ENCODE data around the gene GABRG3.

Gene GABRG3

GRCh38 chr15:27383726-27384125 lies 412.7 kb downstream of the GABRG3 start:
- TF ChIP-seq REST (IDR thresholded peaks at IDR 0.05; ENCODE audit: insufficient read depth in 1 of 2, low read depth in 2 of 2, low read length in 2 of 2) (no peak), TAF1 (IDR thresholded peaks at IDR 0.05; ENCODE audit: borderline replicate concordance, insufficient read depth, low read length) (no peak), SIN3A (IDR thresholded peaks at IDR 0.05; ENCODE audit: borderline replicate concordance, insufficient read depth, low read length) (no peak), FOXP2 (optimal IDR thresholded peaks at IDR 0.05; ENCODE audit: borderline replicate concordance, extremely low read depth, extremely low read length, insufficient read depth) (no peak), POLR2AphosphoS5 (IDR thresholded peaks at IDR 0.05; ENCODE audit: low read depth, low read length) (no peak)

- no peak for TF ChIP-seq TAF1 (IDR thresholded peaks at IDR 0.05; ENCODE audit: borderline replicate concordance, insufficient read depth, low read length)
- TF ChIP-seq REST (IDR thresholded peaks at IDR 0.05; ENCODE audit: insufficient read depth in 1 of 2, low read depth in 2 of 2, low read length in 2 of 2), result no peak
- TF ChIP-seq SIN3A (IDR thresholded peaks at IDR 0.05; ENCODE audit: borderline replicate concordance, insufficient read depth, low read length), result no peak
- TF ChIP-seq FOXP2 (optimal IDR thresholded peaks at IDR 0.05; ENCODE audit: borderline replicate concordance, extremely low read depth, extremely low read length, insufficient read depth), result no peak
- no peak for TF ChIP-seq POLR2AphosphoS5 (IDR thresholded peaks at IDR 0.05; ENCODE audit: low read depth, low read length)
These were observed 421.2 kb downstream of the GABRG3 start for GRCh38 chr15:27392163-27392562.

- TF ChIP-seq SIN3A (IDR thresholded peaks at IDR 0.05; ENCODE audit: borderline replicate concordance, insufficient read depth, low read length), result no peak
- TF ChIP-seq TAF1 (IDR thresholded peaks at IDR 0.05; ENCODE audit: borderline replicate concordance, insufficient read depth, low read length), result no peak
- TF ChIP-seq FOXP2 (optimal IDR thresholded peaks at IDR 0.05; ENCODE audit: borderline replicate concordance, extremely low read depth, extremely low read length, insufficient read depth), result no peak
- no peak for TF ChIP-seq POLR2AphosphoS5 (IDR thresholded peaks at IDR 0.05; ENCODE audit: low read depth, low read length)
- TF ChIP-seq REST (IDR thresholded peaks at IDR 0.05; ENCODE audit: insufficient read depth in 1 of 2, low read depth in 2 of 2, low read length in 2 of 2), result no peak
These were observed 425.5 kb downstream of the GABRG3 start for GRCh38 chr15:27396521-27396920.

GRCh38 chr15:27396996-27397395 lies 426.0 kb downstream of the GABRG3 start:
- TF ChIP-seq SIN3A (IDR thresholded peaks at IDR 0.05; ENCODE audit: borderline replicate concordance, insufficient read depth, low read length) (no peak), POLR2AphosphoS5 (IDR thresholded peaks at IDR 0.05; ENCODE audit: low read depth, low read length) (no peak), FOXP2 (optimal IDR thresholded peaks at IDR 0.05; ENCODE audit: borderline replicate concordance, extremely low read depth, extremely low read length, insufficient read depth) (no peak), REST (IDR thresholded peaks at IDR 0.05; ENCODE audit: insufficient read depth in 1 of 2, low read depth in 2 of 2, low read length in 2 of 2) (no peak)

- TF ChIP-seq POLR2AphosphoS5 (IDR thresholded peaks at IDR 0.05; ENCODE audit: low read depth, low read length), result no peak
- TF ChIP-seq SIN3A (IDR thresholded peaks at IDR 0.05; ENCODE audit: borderline replicate concordance, insufficient read depth, low read length), result no peak
- no peak for TF ChIP-seq TAF1 (IDR thresholded peaks at IDR 0.05; ENCODE audit: borderline replicate concordance, insufficient read depth, low read length)
- no peak for TF ChIP-seq REST (IDR thresholded peaks at IDR 0.05; ENCODE audit: insufficient read depth in 1 of 2, low read depth in 2 of 2, low read length in 2 of 2)
- TF ChIP-seq FOXP2 (optimal IDR thresholded peaks at IDR 0.05; ENCODE audit: borderline replicate concordance, extremely low read depth, extremely low read length, insufficient read depth), result no peak
These were observed 427.7 kb downstream of the GABRG3 start for GRCh38 chr15:27398631-27399161.

All from PFSK-1 (cell line).